ENCODE data around the gene TSEN2. TPM values are rescaled to one million over a fixed set of nuclear protein-coding genes. Genes with fewer than 3 reads are reported as not detected.

TSEN2 gene
- total and polyA plus RNA-seq, 9 of the 15 experiments (the other 6 are each of a cell fraction or from before 2014, with no cell fraction given): 38.5 to 76.3 (median 46.6) TPM

- TF ChIP-seq, protein P1, sequence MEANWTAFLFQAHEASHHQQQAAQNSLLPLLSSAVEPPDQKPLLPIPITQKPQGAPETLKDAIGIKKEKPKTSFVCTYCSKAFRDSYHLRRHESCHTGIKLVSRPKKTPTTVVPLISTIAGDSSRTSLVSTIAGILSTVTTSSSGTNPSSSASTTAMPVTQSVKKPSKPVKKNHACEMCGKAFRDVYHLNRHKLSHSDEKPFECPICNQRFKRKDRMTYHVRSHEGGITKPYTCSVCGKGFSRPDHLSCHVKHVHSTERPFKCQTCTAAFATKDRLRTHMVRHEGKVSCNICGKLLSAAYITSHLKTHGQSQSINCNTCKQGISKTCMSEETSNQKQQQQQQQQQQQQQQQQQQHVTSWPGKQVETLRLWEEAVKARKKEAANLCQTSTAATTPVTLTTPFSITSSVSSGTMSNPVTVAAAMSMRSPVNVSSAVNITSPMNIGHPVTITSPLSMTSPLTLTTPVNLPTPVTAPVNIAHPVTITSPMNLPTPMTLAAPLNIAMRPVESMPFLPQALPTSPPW (CRISPR knock-in tag; IDR thresholded peaks at IDR 0.05): no peak
- TF ChIP-seq ZNF76 (CRISPR knock-in tag; IDR thresholded peaks at IDR 0.05; ENCODE audit: borderline replicate concordance) (no peak), DEAF1 (CRISPR knock-in tag; IDR thresholded peaks at IDR 0.05) (no peak), ZNF184 (CRISPR knock-in tag; IDR thresholded peaks at IDR 0.05) (no peak)
Measured at GRCh38 chr3:12451960-12452359, 32.3 kb upstream of the TSEN2 start (continued).

DNA sequence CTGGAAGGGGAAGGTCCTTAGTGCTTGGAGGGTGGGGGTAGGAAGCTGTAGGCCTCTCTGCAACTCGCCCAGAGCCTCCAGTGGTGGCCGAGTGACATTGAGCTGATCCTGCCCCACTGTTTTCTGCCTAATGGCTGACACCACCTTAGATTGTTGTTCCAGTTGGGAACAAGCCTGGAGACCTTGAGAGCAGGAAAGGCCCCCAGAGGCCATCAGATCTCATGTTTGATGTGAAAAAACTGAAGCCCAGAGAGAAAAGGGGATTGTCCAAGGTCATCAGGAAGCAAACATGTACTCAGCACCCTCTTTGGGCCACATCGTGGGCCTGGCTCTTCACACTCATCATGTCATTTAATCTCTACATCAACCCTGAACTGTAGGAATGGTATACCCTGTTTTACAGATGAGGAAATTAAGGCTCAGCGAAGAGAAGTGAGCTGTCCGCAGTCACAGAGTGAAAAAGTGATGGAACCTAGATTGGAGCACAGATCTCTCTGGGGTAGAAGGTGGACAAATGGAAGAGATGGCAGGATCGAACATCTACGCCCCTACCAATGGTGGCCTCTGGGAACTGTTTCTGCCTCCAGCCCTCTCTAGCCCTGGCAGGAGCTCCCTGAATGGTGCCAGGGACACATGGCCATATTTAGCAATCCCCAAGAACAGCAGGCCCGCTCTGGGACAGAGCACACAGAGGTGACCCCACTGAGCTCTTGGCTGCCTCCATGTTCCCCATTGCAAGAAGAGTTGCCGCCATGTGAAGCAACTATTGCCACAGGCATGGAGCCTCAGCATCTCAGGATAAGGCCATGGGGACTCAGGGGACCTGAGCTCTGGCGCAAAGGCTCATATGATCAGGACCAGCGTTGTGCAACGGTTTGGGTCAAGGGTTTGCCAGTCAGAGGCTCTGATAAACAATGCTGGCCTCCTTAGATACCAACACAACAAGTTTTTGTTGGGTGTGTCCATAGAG is 31.6 kb upstream of the TSEN2 start:
- Histone ChIP-seq H3K4me2 (ENCODE audit: insufficient read depth, low read length) (no peak overlapping the region), H3K27me3 (ENCODE audit: control insufficient read depth in 2 of 2, insufficient read depth in 2 of 2, low read length in 2 of 2) (peaks cover 2 to 27% of the 10 kb centered on the region in 2 experiments; a peak in 4 of 5 replicates), H3K4me3 (no peak overlapping the region), H3K4me1 (replicated peaks in 1 of 2; ENCODE audit: control insufficient read depth in 2 of 2, insufficient read depth in 2 of 2, low read length in 2 of 2) (no peaks in the 10 kb centered on the region), H3K79me2 (ENCODE audit: control insufficient read depth, insufficient read depth, low read length) (no peaks in the 10 kb centered on the region), H3K36me3 (ENCODE audit: control insufficient read depth, insufficient read depth, low read length) (no peaks in the 10 kb centered on the region), H2AFZ (ENCODE audit: low read depth, low read length) (no peak overlapping the region), H3K9me3 (replicated peaks; ENCODE audit: control insufficient read depth, insufficient read depth, low read depth, low read length) (no peaks in the 10 kb centered on the region), H4K20me1 (replicated peaks; ENCODE audit: control insufficient read depth, insufficient read depth, low read length) (0 out of 2 replicates have a peak, but pooled peaks cover 5% of the 10 kb centered on the region), H3K9ac (ENCODE audit: insufficient read depth in 1 of 2, low read depth in 2 of 2, low read length in 2 of 2) (no peak overlapping the region), H3K9me1 (ENCODE audit: control insufficient read depth, insufficient read depth, low read length) (no peaks in the 10 kb centered on the region), H3K27ac (ENCODE audit: extremely low read depth, low read depth, low read length) (no peak overlapping the region)
- WGBS (ENCODE audit: insufficient coverage, low coverage, missing lambda C conversion rate): 6% methylated on average over 12 of the region's 12 CpGs
- ChIA-PET POLR2A (interaction anchor here (0.7 kb wide), 1 partner anchor 30 kb away, joined by 3 read pairs; no protein-coding TSS in a partner anchor), CTCF (ENCODE audit: low intra/inter-chr PET ratio) (no interaction called here)
- FAIRE-seq: no peak
- in situ Hi-C loops (cut with MboI) (no loop called here), intact Hi-C loops (cut with micrococcal nuclease) (no loop called here)
- DNase-seq (ENCODE audit: extremely low read depth in 1 of 4, low spot score in 3 of 4): no peak
- 0 out of 3 replicates have a peak, but pooled peaks have one; percentile 38 for ATAC-seq
- no TSS peak for BruUV-seq (replicated peaks)
- no peak for TF ChIP-seq ELF4 (CRISPR knock-in tag; IDR thresholded peaks at IDR 0.05)
- TF ChIP-seq U2AF1 (optimal IDR thresholded peaks at IDR 0.05; ENCODE audit: low read depth, low read length): no peak
- no peak for TF ChIP-seq ZC3H11A (IDR thresholded peaks at IDR 0.05; ENCODE audit: low read depth, low read length)
- TF ChIP-seq SFPQ (IDR thresholded peaks at IDR 0.05; ENCODE audit: low read depth, low read length): no peak
- TF ChIP-seq EP300 (IDR thresholded peaks at IDR 0.05; ENCODE audit: low read length): no peak
- TF ChIP-seq ZNF766 (CRISPR knock-in tag; conservative IDR thresholded peaks at IDR 0.05): no peak
- no peak for TF ChIP-seq ZKSCAN3 (CRISPR knock-in tag; IDR thresholded peaks at IDR 0.05)
- TF ChIP-seq MED1 (CRISPR knock-in tag; IDR thresholded peaks at IDR 0.05; ENCODE audit: borderline replicate concordance): no peak

Data from K562 (cell line).